Measurements from ENCODE around the gene FFAR1. TPM values are rescaled to one million over a fixed set of nuclear protein-coding genes. Genes with fewer than 3 reads are reported as not detected.

Gene FFAR1
- total RNA-seq, result not detected
- polyA plus RNA-seq, result not detected

- Histone ChIP-seq H3K27me3 (ENCODE audit: control insufficient read depth, insufficient read depth, low read length) (no peaks in the 10 kb centered on the region), H3K36me3 (ENCODE audit: control insufficient read depth, insufficient read depth, low read length) (no peaks in the 10 kb centered on the region), H3K4me3 (ENCODE audit: low read depth, low read length) (no peak within 1 kb of the TSS), H3K9me3 (ENCODE audit: control insufficient read depth in 2 of 2, low read length in 2 of 2) (no peaks in the 10 kb centered on the region), H3K4me1 (ENCODE audit: control insufficient read depth, insufficient read depth, low read length, poor library complexity, severe bottlenecking) (peaks cover 12% of the 10 kb centered on the region), H3K27ac (ENCODE audit: insufficient read depth, low read length, poor library complexity, severe bottlenecking) (no peak within 1 kb of the TSS)
- Mint-ChIP-seq H3K4me3 (peak within 1 kb of the TSS in 1 of 4 donors; percentile 66), H3K27ac (peak within 1 kb of the TSS; percentile 67 to 68 (median 67)), H3K4me1 (peaks cover 0 to 19% (median 12%) of the 10 kb centered on the region in 4 donors), H3K36me3 (no peaks in the 10 kb centered on the region), H3K27me3 (peaks cover 30% of the 10 kb centered on the region), H3K9me3 (peaks cover 0 to 1% (median 0%) of the 10 kb centered on the region in 7 donors)
- DNase-seq (no peak), ATAC-seq (ENCODE audit: low read depth in 2 of 2) (peak in 1 of 2 donors; percentile 39)
These were observed at the start of gene FFAR1 for GRCh38 chr19:35347171-35347929. Gene FFAR1 (plus strand): TSS chr19:35347902. CDS start chr19:35351552, 3,650 bp downstream.

DNA sequence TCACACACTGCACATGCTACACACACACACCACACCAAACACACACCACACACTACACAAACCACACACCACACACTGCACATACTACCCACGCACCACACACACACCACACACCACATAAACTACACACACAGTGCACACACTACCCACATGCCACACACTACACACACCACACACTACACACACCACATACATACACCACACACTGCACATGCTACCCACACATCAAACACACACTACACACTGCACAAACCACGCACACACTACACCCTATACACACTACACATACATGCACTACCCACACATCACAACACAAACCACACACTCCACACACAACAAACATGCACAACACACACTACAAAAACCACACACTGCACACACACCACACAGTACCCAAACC lies 49.8 kb upstream of the FFAR1 start:
- Histone ChIP-seq H3K27ac (ENCODE audit: insufficient read depth, low read length, poor library complexity, severe bottlenecking) (no peak overlapping the region), H3K27me3 (ENCODE audit: control insufficient read depth, insufficient read depth, low read length) (no peaks in the 10 kb centered on the region), H3K36me3 (ENCODE audit: control insufficient read depth, insufficient read depth, low read length) (no peaks in the 10 kb centered on the region), H3K9me3 (ENCODE audit: control insufficient read depth in 2 of 2, low read length in 2 of 2) (no peaks in the 10 kb centered on the region), H3K4me1 (ENCODE audit: control insufficient read depth, insufficient read depth, low read length, poor library complexity, severe bottlenecking) (peaks cover 11% of the 10 kb centered on the region), H3K4me3 (ENCODE audit: low read depth, low read length) (no peak overlapping the region)
- ATAC-seq (ENCODE audit: low read depth in 2 of 2) (no peak), DNase-seq (no peak)
- Mint-ChIP-seq H3K4me3 (no peak overlapping the region), H3K36me3 (no peaks in the 10 kb centered on the region), H3K9me3 (no peaks in the 10 kb centered on the region), H3K27me3 (no peaks in the 10 kb centered on the region), H3K4me1 (peaks cover 0 to 8% (median 4%) of the 10 kb centered on the region in 4 donors), H3K27ac (no peak overlapping the region)

GRCh38 chr19:35298561-35298972 lies 49.1 kb upstream of the FFAR1 start:
- peaks cover 0 to 8% (median 3%) of the 10 kb centered on the region in 4 donors for H3K4me1 Mint-ChIP-seq
- no peak overlapping the region for H3K27ac ChIP-seq (ENCODE audit: insufficient read depth, low read length, poor library complexity, severe bottlenecking)
- H3K4me3 Mint-ChIP-seq, result no peak overlapping the region
- no peaks in the 10 kb centered on the region for H3K27me3 Mint-ChIP-seq
- H3K4me3 ChIP-seq (ENCODE audit: low read depth, low read length), result no peak overlapping the region
- no peak overlapping the region for H3K27ac Mint-ChIP-seq
- ATAC-seq (ENCODE audit: low read depth in 2 of 2) (no peak), DNase-seq (no peak)
- H3K36me3 Mint-ChIP-seq, result no peaks in the 10 kb centered on the region
- no peaks in the 10 kb centered on the region for H3K9me3 Mint-ChIP-seq
- H3K9me3 ChIP-seq (ENCODE audit: control insufficient read depth in 2 of 2, low read length in 2 of 2), result no peaks in the 10 kb centered on the region
- H3K4me1 ChIP-seq (ENCODE audit: control insufficient read depth, insufficient read depth, low read length, poor library complexity, severe bottlenecking), result peaks cover 11% of the 10 kb centered on the region
- H3K27me3 ChIP-seq (ENCODE audit: control insufficient read depth, insufficient read depth, low read length), result no peaks in the 10 kb centered on the region
- no peaks in the 10 kb centered on the region for H3K36me3 ChIP-seq (ENCODE audit: control insufficient read depth, insufficient read depth, low read length)

DNA sequence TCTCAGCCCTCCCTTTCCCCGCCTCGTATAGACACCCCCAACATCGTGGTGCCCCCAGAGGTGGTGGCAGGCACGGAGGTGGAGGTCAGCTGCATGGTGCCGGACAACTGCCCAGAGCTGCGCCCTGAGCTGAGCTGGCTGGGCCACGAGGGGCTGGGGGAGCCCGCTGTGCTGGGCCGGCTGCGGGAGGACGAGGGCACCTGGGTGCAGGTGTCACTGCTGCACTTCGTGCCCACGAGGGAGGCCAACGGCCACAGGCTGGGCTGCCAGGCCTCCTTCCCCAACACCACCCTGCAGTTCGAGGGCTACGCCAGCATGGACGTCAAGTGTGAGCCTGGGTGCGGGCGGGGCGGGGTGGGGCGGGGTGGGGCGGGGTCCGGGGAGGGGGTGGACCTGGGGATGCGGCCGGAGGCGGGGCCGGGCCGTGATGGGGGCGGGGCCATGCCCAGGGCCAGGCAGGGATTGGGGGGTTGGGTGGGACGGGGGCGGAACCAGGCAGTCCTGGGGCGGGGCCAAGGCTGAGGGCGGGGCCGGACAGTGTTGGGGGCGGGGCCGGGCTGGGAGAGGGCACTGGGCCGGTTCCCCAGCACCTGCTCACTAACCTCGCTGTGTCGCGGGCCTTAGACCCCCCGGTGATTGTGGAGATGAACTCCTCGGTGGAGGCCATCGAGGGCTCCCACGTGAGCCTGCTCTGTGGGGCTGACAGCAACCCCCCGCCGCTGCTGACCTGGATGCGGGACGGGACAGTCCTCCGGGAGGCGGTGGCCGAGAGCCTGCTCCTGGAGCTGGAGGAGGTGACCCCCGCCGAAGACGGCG lies 48.0 kb upstream of the FFAR1 start:
- DNase-seq, result no peak
- peaks cover 11% of the 10 kb centered on the region for H3K4me1 ChIP-seq (ENCODE audit: control insufficient read depth, insufficient read depth, low read length, poor library complexity, severe bottlenecking)
- Mint-ChIP-seq H3K4me3 (no peak overlapping the region), H3K27me3 (no peaks in the 10 kb centered on the region), H3K4me1 (peaks cover 0 to 8% (median 3%) of the 10 kb centered on the region in 4 donors), H3K27ac (no peak overlapping the region), H3K36me3 (no peaks in the 10 kb centered on the region), H3K9me3 (no peaks in the 10 kb centered on the region)
- H3K27me3 ChIP-seq (ENCODE audit: control insufficient read depth, insufficient read depth, low read length), result no peaks in the 10 kb centered on the region
- H3K4me3 ChIP-seq (ENCODE audit: low read depth, low read length), result no peak overlapping the region
- H3K27ac ChIP-seq (ENCODE audit: insufficient read depth, low read length, poor library complexity, severe bottlenecking), result no peak overlapping the region
- H3K9me3 ChIP-seq (ENCODE audit: control insufficient read depth in 2 of 2, low read length in 2 of 2), result no peaks in the 10 kb centered on the region
- ATAC-seq (ENCODE audit: low read depth in 2 of 2), result no peak
- no peaks in the 10 kb centered on the region for H3K36me3 ChIP-seq (ENCODE audit: control insufficient read depth, insufficient read depth, low read length)

GRCh38 chr19:35300339-35300649 lies 47.4 kb upstream of the FFAR1 start:
- Histone ChIP-seq H3K4me1 (ENCODE audit: control insufficient read depth, insufficient read depth, low read length, poor library complexity, severe bottlenecking) (peaks cover 11% of the 10 kb centered on the region), H3K9me3 (ENCODE audit: control insufficient read depth in 2 of 2, low read length in 2 of 2) (no peaks in the 10 kb centered on the region), H3K27ac (ENCODE audit: insufficient read depth, low read length, poor library complexity, severe bottlenecking) (no peak overlapping the region), H3K27me3 (ENCODE audit: control insufficient read depth, insufficient read depth, low read length) (no peaks in the 10 kb centered on the region), H3K4me3 (ENCODE audit: low read depth, low read length) (no peak overlapping the region), H3K36me3 (ENCODE audit: control insufficient read depth, insufficient read depth, low read length) (no peaks in the 10 kb centered on the region)
- H3K9me3 Mint-ChIP-seq, result peaks cover 0 to 1% (median 0%) of the 10 kb centered on the region in 7 donors
- no peak overlapping the region for H3K27ac Mint-ChIP-seq
- H3K36me3 Mint-ChIP-seq, result no peaks in the 10 kb centered on the region
- no peak overlapping the region for H3K4me3 Mint-ChIP-seq
- peaks cover 0 to 8% (median 3%) of the 10 kb centered on the region in 4 donors for H3K4me1 Mint-ChIP-seq
- no peak for DNase-seq
- H3K27me3 Mint-ChIP-seq, result no peaks in the 10 kb centered on the region
- no peak for ATAC-seq (ENCODE audit: low read depth in 2 of 2)

GRCh38 chr19:35301961-35302360 lies 45.7 kb upstream of the FFAR1 start:
- H3K4me3 ChIP-seq (ENCODE audit: low read depth, low read length), result no peak overlapping the region
- no peak overlapping the region for H3K27ac Mint-ChIP-seq
- no peaks in the 10 kb centered on the region for H3K4me1 ChIP-seq (ENCODE audit: control insufficient read depth, insufficient read depth, low read length, poor library complexity, severe bottlenecking)
- H3K27ac ChIP-seq (ENCODE audit: insufficient read depth, low read length, poor library complexity, severe bottlenecking), result no peak overlapping the region
- no peaks in the 10 kb centered on the region for H3K27me3 Mint-ChIP-seq
- H3K27me3 ChIP-seq (ENCODE audit: control insufficient read depth, insufficient read depth, low read length), result no peaks in the 10 kb centered on the region
- peaks cover 0 to 1% (median 0%) of the 10 kb centered on the region in 7 donors for H3K9me3 Mint-ChIP-seq
- no peak overlapping the region for H3K4me3 Mint-ChIP-seq
- no peaks in the 10 kb centered on the region for H3K36me3 ChIP-seq (ENCODE audit: control insufficient read depth, insufficient read depth, low read length)
- H3K36me3 Mint-ChIP-seq, result no peaks in the 10 kb centered on the region
- DNase-seq (no peak), ATAC-seq (ENCODE audit: low read depth in 2 of 2) (no peak)
- H3K4me1 Mint-ChIP-seq, result no peaks in the 10 kb centered on the region
- no peaks in the 10 kb centered on the region for H3K9me3 ChIP-seq (ENCODE audit: control insufficient read depth in 2 of 2, low read length in 2 of 2)

GRCh38 chr19:35302446-35302845 lies 45.3 kb upstream of the FFAR1 start:
- no peaks in the 10 kb centered on the region for H3K27me3 Mint-ChIP-seq
- Histone ChIP-seq H3K4me1 (ENCODE audit: control insufficient read depth, insufficient read depth, low read length, poor library complexity, severe bottlenecking) (no peaks in the 10 kb centered on the region), H3K36me3 (ENCODE audit: control insufficient read depth, insufficient read depth, low read length) (no peaks in the 10 kb centered on the region), H3K9me3 (ENCODE audit: control insufficient read depth in 2 of 2, low read length in 2 of 2) (no peaks in the 10 kb centered on the region), H3K27me3 (ENCODE audit: control insufficient read depth, insufficient read depth, low read length) (no peaks in the 10 kb centered on the region), H3K4me3 (ENCODE audit: low read depth, low read length) (no peak overlapping the region), H3K27ac (ENCODE audit: insufficient read depth, low read length, poor library complexity, severe bottlenecking) (no peak overlapping the region)
- no peaks in the 10 kb centered on the region for H3K36me3 Mint-ChIP-seq
- no peak overlapping the region for H3K4me3 Mint-ChIP-seq
- H3K9me3 Mint-ChIP-seq, result peaks cover 0 to 1% (median 0%) of the 10 kb centered on the region in 7 donors
- no peaks in the 10 kb centered on the region for H3K4me1 Mint-ChIP-seq
- DNase-seq (no peak), ATAC-seq (ENCODE audit: low read depth in 2 of 2) (no peak)
- no peak overlapping the region for H3K27ac Mint-ChIP-seq
